HG03457 (cell line): ENCODE data around the gene SMYD3.

Source experiments
- ATAC-seq: cut with Tn5 transposase; IDR thresholded peaks from one replicate; pipeline ENCODE4 v1.9.1; 2021; ENCODE audit warnings: moderate number of reproducible peaks; ENCODE audit not compliant: unreplicated experiment

SMYD3 gene

GRCh38 chr1:245937316-245938045 is 569.6 kb downstream of the SMYD3 start:
- no peak for ATAC-seq

GRCh38 chr1:245934409-245934808 is 572.7 kb downstream of the SMYD3 start:
- no peak for ATAC-seq

GRCh38 chr1:245933431-245934045 is 573.5 kb downstream of the SMYD3 start:
- no peak for ATAC-seq

- ATAC-seq, result no peak
These were observed 574.6 kb downstream of the SMYD3 start for GRCh38 chr1:245932302-245932972.

GRCh38 chr1:245931450-245931849 is 575.6 kb downstream of the SMYD3 start:
- ATAC-seq, result no peak

- ATAC-seq, result no peak
These were observed 577.9 kb downstream of the SMYD3 start for GRCh38 chr1:245929224-245929623.

- no peak for ATAC-seq
These were observed 580.2 kb downstream of the SMYD3 start for GRCh38 chr1:245926888-245927287.

- ATAC-seq, result no peak
These were observed 583.9 kb downstream of the SMYD3 start for GRCh38 chr1:245923215-245923614.

GRCh38 chr1:245921417-245921816 is 585.7 kb downstream of the SMYD3 start:
- ATAC-seq, result no peak

GRCh38 chr1:245917403-245917802 is 589.7 kb downstream of the SMYD3 start:
- no peak for ATAC-seq

- ATAC-seq, result no peak
These were observed 591.2 kb downstream of the SMYD3 start for GRCh38 chr1:245915841-245916240.

- ATAC-seq, result no peak
These were observed 591.7 kb downstream of the SMYD3 start for GRCh38 chr1:245915406-245915805.

GRCh38 chr1:245908543-245908942 is 598.5 kb downstream of the SMYD3 start:
- no peak for ATAC-seq

- ATAC-seq, result no peak
These were observed 600.9 kb downstream of the SMYD3 start for GRCh38 chr1:245906207-245906606.

GRCh38 chr1:245903851-245904250 is 603.2 kb downstream of the SMYD3 start:
- ATAC-seq, result no peak

GRCh38 chr1:245901565-245901964 is 605.5 kb downstream of the SMYD3 start:
- no peak for ATAC-seq

- ATAC-seq, result no peak
These were observed 606.0 kb downstream of the SMYD3 start for GRCh38 chr1:245901037-245901436.

GRCh38 chr1:245898581-245898980 is 608.5 kb downstream of the SMYD3 start:
- ATAC-seq, result no peak

- ATAC-seq, result no peak
These were observed 610.8 kb downstream of the SMYD3 start for GRCh38 chr1:245896258-245896657.

- ATAC-seq, result no peak
These were observed 611.6 kb downstream of the SMYD3 start for GRCh38 chr1:245895455-245895959.

- no peak for ATAC-seq
These were observed 612.2 kb downstream of the SMYD3 start for GRCh38 chr1:245894843-245895242.

GRCh38 chr1:245893025-245893424 is 614.1 kb downstream of the SMYD3 start:
- no peak for ATAC-seq
